NB4 (cell line): ENCODE results near the gene LRRC28.

Source experiments
- DNase-seq: peaks from one replicate; pipeline ENCODE4 v3.0.0; 2010; ENCODE audit warnings: low read depth
- H3K4me3 ChIP-seq: one replicate; pipeline ENCODE4 v1.5.1; 2011; ENCODE audit warnings: mild to moderate bottlenecking, low read depth, low read length, moderate library complexity
- CTCF ChIP-seq: IDR thresholded peaks from one replicate; pipeline ENCODE4 v1.5.1; 2012; ENCODE audit warnings: low read depth, low read length
- MYC ChIP-seq: IDR thresholded peaks from 2 replicates; pipeline ENCODE4 v1.6.1; 2011; ENCODE audit warnings: low read depth, low read length
- POLR2A ChIP-seq: IDR thresholded peaks from 2 replicates; pipeline ENCODE4 v1.6.1; 2011; ENCODE audit warnings: mild to moderate bottlenecking; ENCODE audit not compliant: insufficient read length; ENCODE audit errors: extremely low read depth
- TF ChIP-seq, protein P1 (sequence below): IDR thresholded peaks from 2 replicates; pipeline ENCODE4 v1.6.1; 2011; ENCODE audit warnings: low read depth, low read length

The LRRC28 gene

DNA sequence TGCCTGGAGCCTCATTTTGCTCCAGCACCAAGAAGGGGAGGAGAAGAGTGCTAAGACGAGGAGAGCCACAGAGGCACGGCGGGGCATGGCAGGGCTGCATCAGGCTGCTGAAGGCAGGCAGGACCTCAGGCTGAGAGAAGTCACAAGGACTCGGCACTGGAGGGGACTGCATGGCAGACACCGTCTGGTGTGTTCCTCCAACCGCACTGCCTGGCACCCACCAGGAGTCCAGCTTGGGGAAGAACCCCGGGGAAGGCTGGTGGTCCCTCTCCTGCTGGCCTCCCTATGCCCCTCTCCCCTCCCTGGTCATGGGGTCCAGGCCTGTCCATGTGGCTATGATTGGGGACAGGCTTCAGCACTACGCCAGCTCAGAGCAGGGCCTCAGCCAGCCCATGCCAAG lies 161.3 kb downstream of the LRRC28 start:
- DNase-seq: no peak
- TF ChIP-seq, protein P1, sequence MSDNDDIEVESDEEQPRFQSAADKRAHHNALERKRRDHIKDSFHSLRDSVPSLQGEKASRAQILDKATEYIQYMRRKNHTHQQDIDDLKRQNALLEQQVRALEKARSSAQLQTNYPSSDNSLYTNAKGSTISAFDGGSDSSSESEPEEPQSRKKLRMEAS: no peak
- TF ChIP-seq CTCF: no peak
- TF ChIP-seq POLR2A: no peak
- TF ChIP-seq MYC: no peak
- no peak overlapping the region for H3K4me3 ChIP-seq

DNA sequence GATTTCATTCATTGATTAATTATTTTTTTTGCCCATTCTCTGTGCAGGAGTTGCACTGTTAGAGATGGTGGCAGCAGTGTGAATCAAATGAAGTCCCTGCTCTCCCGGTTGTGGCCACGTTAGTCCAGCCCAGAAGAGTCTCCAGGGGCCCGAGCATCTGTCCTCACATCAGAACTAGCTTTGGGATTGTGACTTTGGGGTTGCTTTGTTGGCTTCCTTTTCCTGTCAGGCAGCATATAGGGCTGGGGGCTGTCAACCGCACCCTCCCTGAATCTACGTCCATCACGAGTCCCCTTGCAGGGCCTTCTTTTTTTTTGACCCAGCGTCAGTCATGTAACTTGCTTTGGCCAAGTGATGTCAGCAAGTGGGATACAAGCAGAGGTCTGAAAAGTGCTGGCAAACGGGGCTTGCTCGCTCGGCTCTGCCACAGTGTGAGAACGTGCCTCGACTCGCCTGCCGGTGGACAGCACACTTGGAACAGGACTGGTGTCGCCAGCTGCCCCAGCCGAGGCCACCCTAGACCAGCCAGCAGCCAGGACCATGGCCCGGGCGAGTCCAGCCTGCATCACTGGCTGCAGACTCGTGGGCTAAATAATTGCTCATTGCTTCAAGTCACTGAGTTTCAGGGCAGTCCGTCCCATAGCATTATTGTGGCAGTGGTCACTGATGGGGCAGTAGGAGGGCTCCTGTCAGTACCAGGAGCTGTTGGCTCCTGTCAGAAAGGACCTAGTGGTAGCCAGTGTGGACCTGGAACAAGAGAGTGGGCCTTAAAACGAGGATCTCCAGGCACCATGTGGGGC lies 162.9 kb downstream of the LRRC28 start:
- TF ChIP-seq, protein P1: no peak
- no peak for TF ChIP-seq MYC
- no peak for TF ChIP-seq POLR2A
- no peak for TF ChIP-seq CTCF
- no peak overlapping the region for H3K4me3 ChIP-seq
- DNase-seq: no peak

DNA sequence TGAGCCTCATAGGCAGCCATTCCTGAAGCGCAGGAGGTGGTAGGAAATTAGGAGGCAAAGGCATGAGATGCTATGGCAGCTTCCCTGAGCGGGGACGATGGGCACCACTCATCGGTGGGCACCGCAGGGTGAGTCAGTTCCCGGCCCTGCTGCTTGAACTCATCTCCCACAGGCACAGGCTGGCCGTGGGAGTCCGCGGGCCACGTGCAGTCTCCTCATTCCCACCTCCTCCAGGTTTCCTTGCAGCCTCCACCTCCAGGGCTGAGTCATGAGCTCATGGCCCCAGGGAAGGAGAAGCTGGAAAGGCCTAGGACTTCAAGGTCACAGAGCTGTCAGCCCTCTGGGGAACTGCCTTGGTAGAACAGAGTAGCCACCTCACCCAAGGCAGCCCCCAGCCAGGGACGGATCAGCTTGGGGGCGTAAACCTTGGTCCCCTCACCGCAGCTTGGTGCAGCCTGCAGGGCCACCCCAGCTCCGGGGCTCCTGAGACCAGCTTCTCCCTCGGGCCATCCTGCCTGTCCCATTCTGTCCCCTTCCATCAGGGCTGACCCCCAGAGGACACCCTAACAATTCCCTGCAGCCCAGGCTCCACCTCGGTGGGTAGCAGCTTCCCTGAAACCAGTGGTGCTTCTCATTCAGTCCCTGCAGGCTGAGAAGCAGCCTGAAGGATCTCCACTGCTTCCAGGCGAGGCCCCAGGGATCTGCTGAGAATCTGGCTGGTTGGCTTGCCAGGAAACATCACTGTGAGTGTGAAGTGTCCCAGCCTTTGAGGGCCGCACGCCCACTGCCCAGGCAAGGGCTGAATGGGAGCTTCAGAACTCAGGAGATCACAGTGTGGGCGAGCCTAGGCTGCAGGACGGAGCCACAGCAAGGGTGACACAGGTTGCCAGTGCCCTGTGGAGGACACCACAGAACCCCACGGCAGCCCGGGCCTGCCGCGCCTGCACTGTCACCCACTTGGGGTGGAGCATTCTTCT lies 163.8 kb downstream of the LRRC28 start:
- no peak for TF ChIP-seq MYC
- TF ChIP-seq, protein P1: no peak
- no peak for TF ChIP-seq CTCF
- TF ChIP-seq POLR2A: no peak
- H3K4me3 ChIP-seq: no peak overlapping the region
- no peak for DNase-seq

DNA sequence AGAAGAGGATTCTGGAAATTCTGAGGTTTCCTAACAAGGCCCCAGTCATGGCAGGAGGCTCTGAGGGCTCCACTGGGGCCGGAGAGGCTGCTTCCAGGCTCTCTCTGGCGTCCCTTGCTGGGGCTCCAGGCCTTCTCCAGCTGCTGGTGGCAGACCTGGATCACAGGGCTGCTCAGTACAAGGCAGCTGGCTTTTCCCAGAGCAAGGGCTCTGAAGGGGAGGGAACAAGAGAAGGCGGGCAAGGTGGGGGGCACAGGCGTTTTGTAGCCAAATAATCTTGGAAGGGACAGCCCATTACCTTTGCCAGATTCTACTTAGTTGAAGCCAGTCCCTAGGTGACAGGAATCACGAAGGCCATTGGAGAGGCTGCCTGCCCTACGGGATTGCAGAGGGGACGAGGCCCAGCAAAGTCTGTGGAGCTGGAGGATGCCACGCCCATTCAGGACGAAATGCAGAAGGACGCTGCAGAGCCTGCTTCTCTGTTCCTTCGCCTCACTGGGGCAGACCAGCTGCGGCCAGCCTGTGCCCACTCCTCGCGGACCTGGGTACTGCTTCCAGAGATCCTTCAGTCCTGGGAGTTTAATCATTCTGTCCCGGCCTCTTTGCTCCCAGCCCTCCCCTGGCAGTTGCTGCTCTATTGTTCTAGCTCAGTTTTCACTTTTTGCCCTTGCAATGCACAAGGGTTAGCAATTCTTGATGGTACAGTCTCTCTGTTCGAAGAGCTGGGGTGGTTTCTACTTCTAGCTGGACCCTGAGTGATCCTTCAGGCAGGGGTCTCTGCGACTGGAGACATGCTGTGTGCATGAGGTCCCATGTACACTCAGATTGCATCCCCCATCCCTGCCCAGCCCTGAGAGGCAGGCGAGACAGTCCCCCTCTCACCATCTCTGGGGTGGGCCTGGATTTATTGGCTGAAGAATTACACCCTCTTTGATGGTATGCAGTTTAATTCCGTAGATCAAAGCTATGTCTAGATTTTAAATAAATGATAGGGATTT lies 165.2 kb downstream of the LRRC28 start:
- TF ChIP-seq POLR2A (no peak), CTCF (no peak), MYC (no peak)
- TF ChIP-seq, protein P1: no peak
- DNase-seq: no peak
- no peak overlapping the region for H3K4me3 ChIP-seq

DNA sequence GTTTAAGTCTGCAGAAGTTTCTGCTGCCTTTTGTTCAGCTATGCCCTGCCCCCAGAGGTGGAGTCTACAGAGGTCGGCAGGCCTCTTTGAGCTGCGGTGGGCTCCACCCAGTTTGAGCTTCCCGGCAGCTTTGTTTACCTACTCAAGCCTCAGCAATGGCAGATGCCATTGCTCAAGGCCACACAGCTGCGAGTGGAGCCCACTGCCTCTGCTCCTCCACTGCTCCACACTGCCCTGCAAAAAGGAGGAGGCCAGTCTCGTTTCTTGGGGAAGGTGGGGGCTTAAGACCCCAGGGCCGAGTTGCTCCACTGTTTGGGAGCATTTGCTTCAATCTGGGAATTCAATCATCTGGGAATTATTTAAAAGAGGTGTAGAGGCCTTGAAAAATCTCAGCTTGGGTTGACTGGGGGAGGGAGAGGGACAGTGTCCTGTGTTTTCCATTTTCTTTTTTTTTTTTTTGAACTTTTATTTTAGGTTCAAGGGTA lies 169.9 kb downstream of the LRRC28 start:
- H3K4me3 ChIP-seq: no peak overlapping the region
- DNase-seq: no peak
- TF ChIP-seq POLR2A (no peak), MYC (no peak), CTCF (no peak)
- TF ChIP-seq, protein P1: no peak
